Mammary epithelial cell (primary cell): ENCODE results near the gene STX19.

Experiments
- CTCF ChIP-seq, 2 donors: IDR thresholded peaks in 1 of 2; conservative IDR thresholded peaks in 1 of 2; 2 replicates each; pipeline ENCODE4 v1.5.1; 2011 to 2012; ENCODE audit warnings: inconsistent platforms in 2 of 2, low read length in 2 of 2, mild to moderate bottlenecking in 2 of 2, control low read depth in 1 of 2, low read depth in 1 of 2; ENCODE audit not compliant: insufficient read depth in 1 of 2; ENCODE audit errors: extremely low read depth in 1 of 2
- EZH2 ChIP-seq: IDR thresholded peaks from 2 replicates; pipeline ENCODE4 v1.6.1; 2012; ENCODE audit warnings: low read length, inconsistent platforms, borderline replicate concordance

- no peak for TF ChIP-seq CTCF (conservative IDR thresholded peaks at IDR 0.05 in 1 of 2, IDR thresholded peaks at IDR 0.05 in 1 of 2; ENCODE audit: extremely low read depth in 1 of 2, insufficient read depth in 1 of 2, low read depth in 1 of 2, low read length in 2 of 2)
- TF ChIP-seq EZH2 = no peak
Observed at GRCh38 chr3:94011233-94011711, 17.1 kb downstream of the STX19 start.
